SU-DHL-6 (cell line): ENCODE measurements around the gene SPANXN5.
"Not testable (repeated sequence)": the region's sequence is repeated elsewhere in the genome, so short reads cannot be mapped to it uniquely, and the experiment has no call there.

ENCODE experiments used
- CTCF ChIP-seq: fragments of 200-600 bp; sonication (generic); IDR thresholded peaks from one replicate; pipeline ENCODE4 v1.5.1; 2017; ENCODE audit warnings: antibody characterized with exemption, mild to moderate bottlenecking, low read length, moderate library complexity; ENCODE audit not compliant: insufficient read depth, poor library complexity, severe bottlenecking
- EZH2phosphoT487 ChIP-seq: fragments of 200-600 bp; sonication (generic), shearing (Covaris generic); conservative IDR thresholded peaks from 2 replicates; pipeline ENCODE4 v1.6.1; 2018; ENCODE audit warnings: mild to moderate bottlenecking, antibody characterized with exemption, low read length, moderate library complexity, mixed read lengths

- TF ChIP-seq CTCF, EZH2phosphoT487: not testable (repeated sequence)
Measured at GRCh38 chrX:52765983-52766382, 31.2 kb downstream of the SPANXN5 start.
